Measurements from ENCODE around the gene ILF2.
A peak's percentile ranks its signal among the peaks of the same experiment; 100 is the strongest.
"Not testable (repeated sequence)": the region's sequence is repeated elsewhere in the genome, so short reads cannot be mapped to it uniquely, and the experiment has no call there.

Gene ILF2

GRCh38 chr1:153647346-153647714, 23.5 kb downstream of the ILF2 start:
- DNase-seq, result no peak

GRCh38 chr1:153646672-153647345, 24.0 kb downstream of the ILF2 start:
- DNase-seq, result no peak

GRCh38 chr1:153643816-153644215, 27.0 kb downstream of the ILF2 start:
- no peak for DNase-seq

- no peak for DNase-seq
Measured at GRCh38 chr1:153643100-153643499, 27.7 kb downstream of the ILF2 start.

- no peak for DNase-seq
Measured at GRCh38 chr1:153642161-153642560, 28.6 kb downstream of the ILF2 start.

GRCh38 chr1:153640861-153641260, 29.9 kb downstream of the ILF2 start:
- DNase-seq, result no peak

GRCh38 chr1:153640213-153640612, 30.6 kb downstream of the ILF2 start:
- not testable (repeated sequence) for DNase-seq

- no peak for DNase-seq
Measured at GRCh38 chr1:153639280-153639679, 31.5 kb downstream of the ILF2 start.

GRCh38 chr1:153638261-153638660, 32.5 kb downstream of the ILF2 start:
- DNase-seq, result no peak

GRCh38 chr1:153636312-153636711, 34.5 kb downstream of the ILF2 start:
- no peak for DNase-seq

GRCh38 chr1:153635872-153636271, 34.9 kb downstream of the ILF2 start:
- DNase-seq, result no peak

GRCh38 chr1:153633754-153634665, 36.8 kb downstream of the ILF2 start, which contains the start of gene CHTOP:
Gene CHTOP (plus strand): TSS chr1:153634066. CDS start chr1:153636589, 2,523 bp downstream.
- DNase-seq, result peak; percentile 95

- DNase-seq, result no peak
Measured at GRCh38 chr1:153633161-153633753, 37.5 kb downstream of the ILF2 start.

GRCh38 chr1:153631047-153632022, 39.5 kb downstream of the ILF2 start:
- no peak for DNase-seq

- no peak for DNase-seq
Measured at GRCh38 chr1:153630384-153630783, 40.4 kb downstream of the ILF2 start.

GRCh38 chr1:153629971-153630370, 40.8 kb downstream of the ILF2 start:
- no peak for DNase-seq

GRCh38 chr1:153629343-153629665, 41.5 kb downstream of the ILF2 start:
- DNase-seq, result no peak

GRCh38 chr1:153628638-153629342, 42.0 kb downstream of the ILF2 start:
- no peak for DNase-seq

- no peak for DNase-seq
Measured at GRCh38 chr1:153627715-153628626, 42.8 kb downstream of the ILF2 start, which contains the start of gene S100A1. Gene S100A1 (plus strand): TSS chr1:153628434. CDS start chr1:153630522, 2,088 bp downstream.

- peak; percentile 96 for DNase-seq
Measured at GRCh38 chr1:153626904-153627714, 43.7 kb downstream of the ILF2 start, which contains the start of gene S100A13. Gene S100A13 (minus strand): TSS chr1:153627505. CDS start chr1:153626472, 1,033 bp downstream.
